ENCODE data around the gene NCAM1. TPM values are rescaled to one million over a fixed set of nuclear protein-coding genes. Genes with fewer than 3 reads are reported as not detected.

NCAM1 gene
- total and polyA plus RNA-seq, 2 of the 13 experiments (the other 11 are each of a cell fraction or from before 2014, with no cell fraction given), result 0.05 TPM; not detected in 1

DNA sequence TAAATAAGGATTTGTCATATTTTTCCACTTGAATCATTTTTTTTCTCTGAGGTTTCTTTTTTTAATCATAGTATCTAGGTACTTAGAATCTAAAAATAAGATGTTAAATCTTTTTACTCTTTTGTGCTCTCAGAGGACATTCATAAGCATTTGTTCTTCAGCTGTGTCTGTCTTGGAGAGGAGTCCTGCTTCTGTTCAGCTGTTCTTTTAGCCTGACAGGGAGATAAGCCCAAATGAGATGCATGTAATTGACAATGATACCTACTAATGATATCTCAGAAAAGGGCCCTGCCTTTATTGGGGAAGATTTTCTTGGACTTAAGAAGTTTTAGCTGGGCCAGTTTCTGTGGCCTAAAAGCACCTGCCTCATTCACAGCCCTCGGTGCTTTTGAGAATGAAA is 156.9 kb downstream of the NCAM1 start:
- Histone ChIP-seq H3K9me3 (ENCODE audit: low read length) (no peaks in the 10 kb centered on the region), H3K9ac (ENCODE audit: insufficient read depth, low read depth, low read length) (no peak overlapping the region), H3K36me3 (replicated peaks in 1 of 2; ENCODE audit: control insufficient read depth in 1 of 2, insufficient read depth in 2 of 2, low read length in 2 of 2) (no peaks in the 10 kb centered on the region), H3K4me2 (ENCODE audit: low read depth, low read length) (no peak overlapping the region), H3K27ac (ENCODE audit: extremely low read length, insufficient read depth, low read length) (no peak overlapping the region), H3K79me2 (ENCODE audit: insufficient read depth, low read length) (no peaks in the 10 kb centered on the region), H4K20me1 (ENCODE audit: insufficient read depth, low read length) (no peaks in the 10 kb centered on the region), H3K4me3 (replicated peaks in 1 of 3; ENCODE audit: insufficient read depth in 1 of 3, low read depth in 2 of 3, low read length in 3 of 3) (no peak overlapping the region), H3K4me1 (ENCODE audit: insufficient read depth, low read length) (no peaks in the 10 kb centered on the region), H2AFZ (ENCODE audit: low read length) (no peak overlapping the region), H3K27me3 (ENCODE audit: control insufficient read depth in 1 of 2, insufficient read depth in 2 of 2, low read length in 2 of 2) (peaks cover 0 to 10% of the 10 kb centered on the region in 2 experiments; a peak in 1 of 5 replicates)
- WGBS (ENCODE audit: low lambda C conversion rate), result 0% methylated on average over 1 of the region's 1 CpG
- POLR2A ChIA-PET, result no interaction called here
- no peak for TF ChIP-seq ZNF780A (CRISPR knock-in tag; IDR thresholded peaks at IDR 0.05)
- no peak for TF ChIP-seq RFX1 (IDR thresholded peaks at IDR 0.05)
- TF ChIP-seq ZBTB7A (CRISPR knock-in tag; IDR thresholded peaks at IDR 0.05), result no peak
- TF ChIP-seq MIXL1 (CRISPR knock-in tag; IDR thresholded peaks at IDR 0.05), result no peak
- TF ChIP-seq FIP1L1 (IDR thresholded peaks at IDR 0.05; ENCODE audit: borderline replicate concordance, insufficient read depth, low read depth, low read length), result no peak
- no peak for TF ChIP-seq ADNP (CRISPR knock-in tag; IDR thresholded peaks at IDR 0.05)
- intact Hi-C loops (cut with micrococcal nuclease; ENCODE audit: unreplicated experiment) (loop anchor here (10.0 kb wide), 1 partner anchor 323 kb away; no protein-coding TSS in a partner anchor), in situ Hi-C loops (cut with HindIII; ENCODE audit: extremely low pct_ligation_motif_present, low pct_unique_long_range_greater_than_20kb) (loop anchor here (10.0 kb wide), 1 partner anchor 533 kb away; no protein-coding TSS in a partner anchor)
- CTCF ChIA-PET (ENCODE audit: low intra/inter-chr PET ratio, low total read pairs), result no interaction called here
- no TSS peak for BruUV-seq (replicated peaks)
- ATAC-seq, result no peak
- DNase-seq (ENCODE audit: low spot score), result no peak
- FAIRE-seq, result no peak

DNA sequence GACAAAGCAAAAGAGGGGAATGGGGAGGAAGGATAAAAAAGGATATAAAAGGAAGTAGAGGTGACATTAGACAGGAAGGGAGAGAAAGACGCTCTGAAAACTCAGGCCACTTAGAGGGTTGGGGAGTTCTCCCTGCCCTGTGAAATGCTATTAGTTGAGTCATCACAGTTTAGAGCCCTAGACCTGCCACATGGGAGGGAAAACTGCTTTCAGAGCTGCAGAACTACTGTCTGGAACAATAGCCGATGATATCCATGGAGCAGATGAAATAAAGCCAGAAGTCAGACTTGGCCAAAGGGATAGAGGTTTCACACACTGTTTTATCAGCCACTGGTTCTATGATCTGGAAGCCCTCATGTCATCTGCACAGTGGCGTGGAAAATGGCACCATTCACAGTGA is 157.9 kb downstream of the NCAM1 start:
- no peaks in the 10 kb centered on the region for H3K79me2 ChIP-seq (ENCODE audit: insufficient read depth, low read length)
- H2AFZ ChIP-seq (ENCODE audit: low read length), result no peak overlapping the region
- H3K4me3 ChIP-seq (replicated peaks in 1 of 3; ENCODE audit: insufficient read depth in 1 of 3, low read depth in 2 of 3, low read length in 3 of 3), result no peak overlapping the region
- ATAC-seq, result no peak
- POLR2A ChIA-PET, result no interaction called here
- H3K9ac ChIP-seq (ENCODE audit: insufficient read depth, low read depth, low read length), result no peak overlapping the region
- no peaks in the 10 kb centered on the region for H4K20me1 ChIP-seq (ENCODE audit: insufficient read depth, low read length)
- in situ Hi-C loops (cut with HindIII; ENCODE audit: extremely low pct_ligation_motif_present, low pct_unique_long_range_greater_than_20kb), result loop anchor here (10.0 kb wide), 1 partner anchor 534 kb away; no protein-coding TSS in a partner anchor
- H3K4me1 ChIP-seq (ENCODE audit: insufficient read depth, low read length), result no peaks in the 10 kb centered on the region
- no peak for FAIRE-seq
- no peak overlapping the region for H3K27ac ChIP-seq (ENCODE audit: extremely low read length, insufficient read depth, low read length)
- H3K36me3 ChIP-seq (replicated peaks in 1 of 2; ENCODE audit: control insufficient read depth in 1 of 2, insufficient read depth in 2 of 2, low read length in 2 of 2), result no peaks in the 10 kb centered on the region
- no peaks in the 10 kb centered on the region for H3K9me3 ChIP-seq (ENCODE audit: low read length)
- 1% methylated on average over 3 of the region's 3 CpGs for WGBS (ENCODE audit: low lambda C conversion rate)
- intact Hi-C loops (cut with micrococcal nuclease; ENCODE audit: unreplicated experiment), result loop anchor here (10.0 kb wide), 1 partner anchor 324 kb away; no protein-coding TSS in a partner anchor
- no peak overlapping the region for H3K4me2 ChIP-seq (ENCODE audit: low read depth, low read length)
- BruUV-seq (replicated peaks), result no TSS peak
- CTCF ChIA-PET (ENCODE audit: low intra/inter-chr PET ratio, low total read pairs), result no interaction called here
- peaks cover 0 to 14% of the 10 kb centered on the region in 2 experiments; a peak in 3 of 5 replicates for H3K27me3 ChIP-seq (ENCODE audit: control insufficient read depth in 1 of 2, insufficient read depth in 2 of 2, low read length in 2 of 2)
- DNase-seq (ENCODE audit: low spot score), result no peak
- TF ChIP-seq CBFB (CRISPR knock-in tag; IDR thresholded peaks at IDR 0.05) (no peak), ZNF749 (CRISPR knock-in tag; IDR thresholded peaks at IDR 0.05; ENCODE audit: borderline replicate concordance) (no peak), TMF1 (CRISPR knock-in tag; IDR thresholded peaks at IDR 0.05; ENCODE audit: low read depth) (no peak), MIER2 (CRISPR knock-in tag; IDR thresholded peaks at IDR 0.05) (no peak)
- TF ChIP-seq, protein P1, sequence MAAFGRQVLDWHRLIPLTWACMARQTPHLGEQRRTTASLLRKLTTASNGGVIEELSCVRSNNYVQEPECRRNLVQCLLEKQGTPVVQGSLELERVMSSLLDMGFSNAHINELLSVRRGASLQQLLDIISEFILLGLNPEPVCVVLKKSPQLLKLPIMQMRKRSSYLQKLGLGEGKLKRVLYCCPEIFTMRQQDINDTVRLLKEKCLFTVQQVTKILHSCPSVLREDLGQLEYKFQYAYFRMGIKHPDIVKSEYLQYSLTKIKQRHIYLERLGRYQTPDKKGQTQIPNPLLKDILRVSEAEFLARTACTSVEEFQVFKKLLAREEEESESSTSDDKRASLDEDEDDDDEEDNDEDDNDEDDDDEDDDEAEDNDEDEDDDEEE (CRISPR knock-in tag; IDR thresholded peaks at IDR 0.05), result no peak
- TF ChIP-seq, protein P2, sequence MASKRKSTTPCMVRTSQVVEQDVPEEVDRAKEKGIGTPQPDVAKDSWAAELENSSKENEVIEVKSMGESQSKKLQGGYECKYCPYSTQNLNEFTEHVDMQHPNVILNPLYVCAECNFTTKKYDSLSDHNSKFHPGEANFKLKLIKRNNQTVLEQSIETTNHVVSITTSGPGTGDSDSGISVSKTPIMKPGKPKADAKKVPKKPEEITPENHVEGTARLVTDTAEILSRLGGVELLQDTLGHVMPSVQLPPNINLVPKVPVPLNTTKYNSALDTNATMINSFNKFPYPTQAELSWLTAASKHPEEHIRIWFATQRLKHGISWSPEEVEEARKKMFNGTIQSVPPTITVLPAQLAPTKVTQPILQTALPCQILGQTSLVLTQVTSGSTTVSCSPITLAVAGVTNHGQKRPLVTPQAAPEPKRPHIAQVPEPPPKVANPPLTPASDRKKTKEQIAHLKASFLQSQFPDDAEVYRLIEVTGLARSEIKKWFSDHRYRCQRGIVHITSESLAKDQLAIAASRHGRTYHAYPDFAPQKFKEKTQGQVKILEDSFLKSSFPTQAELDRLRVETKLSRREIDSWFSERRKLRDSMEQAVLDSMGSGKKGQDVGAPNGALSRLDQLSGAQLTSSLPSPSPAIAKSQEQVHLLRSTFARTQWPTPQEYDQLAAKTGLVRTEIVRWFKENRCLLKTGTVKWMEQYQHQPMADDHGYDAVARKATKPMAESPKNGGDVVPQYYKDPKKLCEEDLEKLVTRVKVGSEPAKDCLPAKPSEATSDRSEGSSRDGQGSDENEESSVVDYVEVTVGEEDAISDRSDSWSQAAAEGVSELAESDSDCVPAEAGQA (IDR thresholded peaks at IDR 0.05; ENCODE audit: low read depth), result no peak
- TF ChIP-seq, protein P2 (CRISPR knock-in tag; IDR thresholded peaks at IDR 0.05; ENCODE audit: borderline replicate concordance), result no peak
